ENCODE results near the gene TUBGCP5. TPM values are rescaled to one million over a fixed set of nuclear protein-coding genes. Genes with fewer than 3 reads are reported as not detected.
"Not testable (repeated sequence)": the region's sequence is repeated elsewhere in the genome, so short reads cannot be mapped to it uniquely, and the experiment has no call there.

Gene TUBGCP5
- total RNA-seq, 1 donor from 2014 or later, result 18.5 TPM

GRCh38 chr15:23043535-23043934, 4.2 kb upstream of the TUBGCP5 start:
- not testable (repeated sequence) for DNase-seq (ENCODE audit: low read depth)

- DNase-seq (ENCODE audit: low read depth), result not testable (repeated sequence)
Measured at GRCh38 chr15:23041736-23042135, 2.4 kb upstream of the TUBGCP5 start.

- no peak for DNase-seq (ENCODE audit: low read depth)
Measured at GRCh38 chr15:23039917-23040281, 530 bp upstream of the TUBGCP5 start.

- DNase-seq (ENCODE audit: low read depth), result no peak
Measured at GRCh38 chr15:23038726-23039142, 635 bp downstream of the TUBGCP5 start.

GRCh38 chr15:23035964-23036566, 3.3 kb downstream of the TUBGCP5 start:
- peak; percentile 73 for DNase-seq (ENCODE audit: low read depth)

- no peak for DNase-seq (ENCODE audit: low read depth)
Measured at GRCh38 chr15:23033979-23034378, 5.4 kb downstream of the TUBGCP5 start.

GRCh38 chr15:23026218-23026617, 13.2 kb downstream of the TUBGCP5 start:
- no peak for DNase-seq (ENCODE audit: low read depth)

GRCh38 chr15:23022156-23022555, 17.2 kb downstream of the TUBGCP5 start:
- DNase-seq (ENCODE audit: low read depth), result no peak

- DNase-seq (ENCODE audit: low read depth), result no peak
Measured at GRCh38 chr15:23014394-23015000, 24.9 kb downstream of the TUBGCP5 start.

- DNase-seq (ENCODE audit: low read depth), result no peak
Measured at GRCh38 chr15:23013681-23014080, 25.7 kb downstream of the TUBGCP5 start.

- not testable (repeated sequence) for DNase-seq (ENCODE audit: low read depth)
Measured at GRCh38 chr15:23012616-23013015, 26.8 kb downstream of the TUBGCP5 start.

GRCh38 chr15:23003736-23004135, 35.6 kb downstream of the TUBGCP5 start:
- no peak for DNase-seq (ENCODE audit: low read depth)

GRCh38 chr15:23002920-23003319, 36.4 kb downstream of the TUBGCP5 start:
- DNase-seq (ENCODE audit: low read depth), result no peak

GRCh38 chr15:22995795-22996194, 43.6 kb downstream of the TUBGCP5 start:
- no peak for DNase-seq (ENCODE audit: low read depth)

GRCh38 chr15:22992024-22992326, 47.4 kb downstream of the TUBGCP5 start:
- DNase-seq (ENCODE audit: low read depth), result no peak

- peak; percentile 46 for DNase-seq (ENCODE audit: low read depth)
Measured at GRCh38 chr15:22989576-22990477, 49.5 kb downstream of the TUBGCP5 start.

- DNase-seq (ENCODE audit: low read depth), result no peak
Measured at GRCh38 chr15:22988811-22989210, 50.6 kb downstream of the TUBGCP5 start.

GRCh38 chr15:22981931-22982330, 57.4 kb downstream of the TUBGCP5 start:
- not testable (repeated sequence) for DNase-seq (ENCODE audit: low read depth)

GRCh38 chr15:22981051-22981840, 58.1 kb downstream of the TUBGCP5 start:
- no peak for DNase-seq (ENCODE audit: low read depth)

- DNase-seq (ENCODE audit: low read depth), result peak; percentile 87
Measured at GRCh38 chr15:22980189-22981050, 58.9 kb downstream of the TUBGCP5 start, which contains the start of gene CYFIP1. CYFIP1 (minus strand) TSS chr15:22980368; CDS start chr15:22947285, 33,083 bp downstream.
